ENCODE results near the gene CD82. TPM values are rescaled to one million over a fixed set of nuclear protein-coding genes. Genes with fewer than 3 reads are reported as not detected.
"Not testable (repeated sequence)": the region's sequence is repeated elsewhere in the genome, so short reads cannot be mapped to it uniquely, and the experiment has no call there.

CD82 gene
- total RNA-seq, 3 donors from 2014 or later = 27.2 to 43.2 (median 29.6) TPM

DNA sequence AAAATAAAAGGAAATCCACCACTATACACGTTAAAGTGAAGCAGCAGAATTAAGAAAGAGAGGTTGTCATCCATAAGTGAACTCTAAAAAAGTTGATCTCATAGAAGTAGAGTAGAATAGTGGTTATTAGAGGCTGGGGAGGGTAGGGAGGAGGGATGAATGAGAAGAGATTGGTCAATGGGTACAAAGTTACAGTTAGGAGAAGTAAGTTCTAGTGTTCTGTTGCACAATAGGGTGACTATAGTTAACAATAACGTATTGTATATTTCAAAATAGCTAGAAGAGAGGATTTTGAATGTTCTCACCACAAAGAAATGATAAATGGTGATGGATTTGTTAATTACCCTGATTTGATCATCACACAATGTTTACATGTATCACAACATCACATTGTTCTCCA is 72.0 kb downstream of the CD82 start:
- DNase-seq = no peak
- no peaks in the 10 kb centered on the region for H3K36me3 ChIP-seq (ENCODE audit: low read depth)
- no peaks in the 10 kb centered on the region for H3K9me3 ChIP-seq
- no peak for ATAC-seq
- no peaks in the 10 kb centered on the region for H3K4me1 ChIP-seq (ENCODE audit: low read depth)
- intact Hi-C loops (cut with DNase I, micrococcal nuclease) = no loop called here
- TF ChIP-seq, protein P1, sequence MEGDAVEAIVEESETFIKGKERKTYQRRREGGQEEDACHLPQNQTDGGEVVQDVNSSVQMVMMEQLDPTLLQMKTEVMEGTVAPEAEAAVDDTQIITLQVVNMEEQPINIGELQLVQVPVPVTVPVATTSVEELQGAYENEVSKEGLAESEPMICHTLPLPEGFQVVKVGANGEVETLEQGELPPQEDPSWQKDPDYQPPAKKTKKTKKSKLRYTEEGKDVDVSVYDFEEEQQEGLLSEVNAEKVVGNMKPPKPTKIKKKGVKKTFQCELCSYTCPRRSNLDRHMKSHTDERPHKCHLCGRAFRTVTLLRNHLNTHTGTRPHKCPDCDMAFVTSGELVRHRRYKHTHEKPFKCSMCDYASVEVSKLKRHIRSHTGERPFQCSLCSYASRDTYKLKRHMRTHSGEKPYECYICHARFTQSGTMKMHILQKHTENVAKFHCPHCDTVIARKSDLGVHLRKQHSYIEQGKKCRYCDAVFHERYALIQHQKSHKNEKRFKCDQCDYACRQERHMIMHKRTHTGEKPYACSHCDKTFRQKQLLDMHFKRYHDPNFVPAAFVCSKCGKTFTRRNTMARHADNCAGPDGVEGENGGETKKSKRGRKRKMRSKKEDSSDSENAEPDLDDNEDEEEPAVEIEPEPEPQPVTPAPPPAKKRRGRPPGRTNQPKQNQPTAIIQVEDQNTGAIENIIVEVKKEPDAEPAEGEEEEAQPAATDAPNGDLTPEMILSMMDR (IDR thresholded peaks at IDR 0.05) = no peak
- H3K4me3 ChIP-seq = no peak overlapping the region

DNA sequence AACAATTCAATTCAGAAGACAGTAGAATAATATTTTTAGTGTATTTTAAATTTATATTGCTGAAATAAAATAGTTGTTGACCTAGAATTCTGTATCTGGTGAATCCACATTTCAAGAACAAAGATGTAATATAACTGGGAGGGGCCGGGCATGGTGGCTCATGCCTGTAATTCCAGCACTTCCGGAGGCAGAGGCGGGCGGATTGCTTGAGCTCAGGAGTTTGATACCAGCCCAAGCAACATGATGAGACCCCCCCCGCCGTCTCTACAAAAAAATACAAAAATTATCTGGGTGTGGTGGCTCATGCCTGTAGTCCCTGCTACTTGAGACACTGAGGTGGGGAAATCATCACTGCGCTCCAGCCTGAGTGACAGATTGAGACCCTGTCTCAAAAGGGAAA is 72.6 kb downstream of the CD82 start:
- Histone ChIP-seq H3K4me1 (ENCODE audit: low read depth) (no peaks in the 10 kb centered on the region), H3K9me3 (peaks cover 3% of the 10 kb centered on the region), H3K36me3 (ENCODE audit: low read depth) (no peaks in the 10 kb centered on the region), H3K4me3 (no peak overlapping the region)
- ATAC-seq (peak; percentile 70), DNase-seq (peak in 2 of 3 donors; percentile 57 to 67)
- TF ChIP-seq, protein P1 (IDR thresholded peaks at IDR 0.05) = no peak
- intact Hi-C loops (cut with DNase I, micrococcal nuclease) = no loop called here

DNA sequence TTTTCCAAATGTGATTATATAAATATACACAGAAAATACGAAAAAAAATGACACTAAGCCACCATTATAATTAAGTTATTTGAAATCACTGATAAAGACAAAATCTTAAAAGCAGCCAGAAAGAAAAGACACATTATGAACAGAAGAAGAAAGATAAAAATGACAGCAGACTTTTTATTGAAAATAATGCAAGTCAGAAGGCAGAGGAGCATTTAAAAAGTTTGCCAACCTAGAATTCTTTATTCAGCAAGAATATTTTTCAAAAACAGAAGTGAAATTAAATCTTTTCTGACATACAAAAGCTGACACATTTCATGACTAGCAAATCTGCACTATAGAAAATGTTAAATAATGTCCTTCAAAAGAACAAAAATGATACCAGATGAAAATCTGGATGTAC is 77.8 kb downstream of the CD82 start:
- ATAC-seq (no peak), DNase-seq (no peak)
- intact Hi-C loops (cut with DNase I, micrococcal nuclease) = no loop called here
- Histone ChIP-seq H3K4me3 (no peak overlapping the region), H3K4me1 (ENCODE audit: low read depth) (no peaks in the 10 kb centered on the region), H3K36me3 (ENCODE audit: low read depth) (no peaks in the 10 kb centered on the region), H3K9me3 (peaks cover 12% of the 10 kb centered on the region)
- TF ChIP-seq, protein P1 (IDR thresholded peaks at IDR 0.05) = no peak

DNA sequence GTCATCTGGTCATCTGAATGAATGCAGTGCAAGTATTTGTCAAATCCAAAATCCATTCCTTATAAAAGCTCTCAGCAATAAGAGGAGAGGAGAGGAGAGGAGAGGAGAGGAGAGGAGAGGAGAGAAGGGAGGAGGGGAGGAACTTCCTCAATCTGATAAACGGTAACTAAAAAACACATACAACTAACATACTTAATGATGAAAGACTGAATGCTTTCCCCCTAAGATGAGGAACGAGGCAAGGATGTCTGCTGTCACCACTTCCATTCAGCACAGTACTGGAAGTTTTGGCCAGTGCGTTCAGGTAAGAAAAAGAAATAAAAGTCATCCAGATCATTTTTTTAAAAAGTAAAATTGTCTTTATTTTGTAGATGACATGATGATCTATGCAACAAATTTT is 80.4 kb downstream of the CD82 start:
- ATAC-seq (no peak), DNase-seq (no peak)
- H3K9me3 ChIP-seq = peaks cover 12% of the 10 kb centered on the region
- intact Hi-C loops (cut with DNase I, micrococcal nuclease) = no loop called here
- TF ChIP-seq, protein P1 (IDR thresholded peaks at IDR 0.05) = no peak
- no peaks in the 10 kb centered on the region for H3K36me3 ChIP-seq (ENCODE audit: low read depth)
- H3K4me1 ChIP-seq (ENCODE audit: low read depth) = no peaks in the 10 kb centered on the region
- H3K4me3 ChIP-seq = no peak overlapping the region

DNA sequence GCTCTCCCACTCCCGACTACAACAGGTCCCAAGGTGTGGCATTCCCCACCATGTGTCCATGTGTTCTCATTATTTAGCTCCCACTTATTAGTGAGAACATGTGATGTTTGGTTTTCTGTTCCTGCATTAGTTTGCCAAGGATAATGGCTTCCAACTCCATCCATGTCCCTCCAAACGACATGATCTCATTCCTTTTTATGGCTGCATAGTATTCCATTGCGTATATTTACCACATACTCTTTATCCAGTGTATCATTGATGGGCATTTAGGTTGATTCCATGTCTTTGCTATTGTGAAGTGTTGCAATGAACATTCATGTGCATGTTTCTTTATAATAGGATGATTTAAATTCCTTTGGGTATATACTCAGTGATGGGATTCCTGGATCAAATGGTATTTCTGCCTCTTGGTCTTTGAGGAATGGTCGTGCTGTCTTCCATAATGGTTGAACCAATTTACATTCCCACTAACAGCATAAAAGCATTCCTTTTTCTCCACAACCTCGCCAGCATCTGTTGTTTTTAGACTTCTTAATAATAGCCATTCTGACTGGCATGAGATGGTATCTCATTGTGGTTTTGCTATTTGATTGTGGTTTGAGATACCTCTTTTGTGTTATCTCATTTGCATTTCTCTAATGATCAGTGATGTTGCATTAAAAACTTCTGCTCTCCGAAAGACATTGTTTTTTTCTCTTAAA is 81.9 kb downstream of the CD82 start:
- ATAC-seq; H3K36me3 ChIP-seq (ENCODE audit: low read depth); intact Hi-C loops (cut with DNase I, micrococcal nuclease); H3K4me3 ChIP-seq; H3K4me1 ChIP-seq (ENCODE audit: low read depth); DNase-seq: not testable (repeated sequence)
- peaks cover 12% of the 10 kb centered on the region for H3K9me3 ChIP-seq

DNA sequence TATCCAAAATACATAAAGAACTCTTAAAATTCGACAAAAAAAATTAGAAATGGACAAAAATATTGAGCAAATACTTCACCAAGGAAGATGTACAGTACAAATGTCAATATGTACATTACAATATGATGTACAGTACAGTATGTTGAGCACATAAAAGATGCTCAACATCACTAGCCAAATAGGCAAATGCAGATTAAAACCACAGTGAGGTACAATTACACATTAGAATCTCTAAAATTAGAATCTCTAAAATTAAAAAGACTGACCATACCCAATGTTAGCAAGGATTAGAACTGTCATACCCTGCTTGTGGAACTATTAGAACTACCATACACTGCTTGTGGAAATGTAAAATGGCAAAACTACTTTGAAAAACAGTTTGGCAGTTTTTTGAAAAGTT is 82.6 kb downstream of the CD82 start:
- DNase-seq (no peak), ATAC-seq (no peak)
- Histone ChIP-seq H3K9me3 (peaks cover 8% of the 10 kb centered on the region), H3K4me3 (no peak overlapping the region), H3K36me3 (ENCODE audit: low read depth) (no peaks in the 10 kb centered on the region), H3K4me1 (ENCODE audit: low read depth) (no peaks in the 10 kb centered on the region)
- intact Hi-C loops (cut with DNase I, micrococcal nuclease) = no loop called here
- TF ChIP-seq, protein P1 (IDR thresholded peaks at IDR 0.05) = no peak
